Trophoblast cell (in vitro differentiated cells and primary cell): ENCODE measurements around the gene CDC42EP3.

Experiments
- DNase-seq, 2 donors: peaks; one replicate each; pipeline ENCODE4 v3.0.0-alpha.2; 2016
- H2AFZ ChIP-seq: 2 replicates; pipeline ENCODE4 v1.6.1; 2013; ENCODE audit warnings: low read length, moderate library complexity, mild to moderate bottlenecking; ENCODE audit not compliant: insufficient read depth, poor library complexity
- H2AK5ac ChIP-seq: 2 replicates; pipeline ENCODE4 v1.6.1; 2013; ENCODE audit warnings: mild to moderate bottlenecking, low read length
- H2BK120ac ChIP-seq: 2 replicates; pipeline ENCODE4 v1.6.1; 2013; ENCODE audit warnings: low read length, mild to moderate bottlenecking, moderate library complexity; ENCODE audit not compliant: insufficient read depth, poor library complexity
- H2BK12ac ChIP-seq: 2 replicates; pipeline ENCODE4 v1.6.1; 2013; ENCODE audit warnings: mild to moderate bottlenecking, low read length, moderate library complexity
- H2BK5ac ChIP-seq: 2 replicates; pipeline ENCODE4 v1.6.1; 2013; ENCODE audit warnings: low read length, low read depth, moderate library complexity, mild to moderate bottlenecking; ENCODE audit not compliant: poor library complexity
- H3K14ac ChIP-seq: 2 replicates; pipeline ENCODE4 v1.6.1; 2013; ENCODE audit warnings: mild to moderate bottlenecking, low read length
- H3K18ac ChIP-seq: 2 replicates; pipeline ENCODE4 v1.6.1; 2013; ENCODE audit warnings: mild to moderate bottlenecking, low read length
- H3K23ac ChIP-seq: 2 replicates; pipeline ENCODE4 v1.6.1; 2013; ENCODE audit warnings: low read length
- H3K27ac ChIP-seq: 2 replicates; pipeline ENCODE4 v1.5.1; 2013; ENCODE audit warnings: low read depth, mild to moderate bottlenecking, inconsistent platforms, low read length, moderate library complexity
- H3K27me3 ChIP-seq: 2 replicates; pipeline ENCODE4 v1.6.1; 2013; ENCODE audit warnings: inconsistent platforms, mild to moderate bottlenecking, low read length, moderate library complexity; ENCODE audit not compliant: insufficient read depth
- H3K36me3 ChIP-seq, 2 experiments: 1 replicate in 1 of 2; 2 replicates in 1 of 2; pipeline ENCODE4 v1.6.1; 2013; ENCODE audit warnings: low read length in 2 of 2, mild to moderate bottlenecking in 2 of 2, moderate library complexity in 1 of 2; ENCODE audit not compliant: insufficient read depth in 2 of 2, control insufficient read depth in 1 of 2
- H3K4ac ChIP-seq: 2 replicates; pipeline ENCODE4 v1.6.1; 2013; ENCODE audit warnings: low read depth, mild to moderate bottlenecking, low read length, moderate library complexity
- H3K4me1 ChIP-seq, 2 experiments: 1 replicate in 1 of 2; 2 replicates in 1 of 2; pipeline ENCODE4 v1.6.1; 2013; ENCODE audit warnings: low read length in 2 of 2, mild to moderate bottlenecking in 2 of 2, moderate library complexity in 1 of 2; ENCODE audit not compliant: insufficient read depth in 2 of 2, control insufficient read depth in 1 of 2
- H3K4me2 ChIP-seq: 2 replicates; pipeline ENCODE4 v1.6.1; 2013; ENCODE audit warnings: inconsistent platforms, mild to moderate bottlenecking, low read length, moderate library complexity
- H3K4me3 ChIP-seq: 2 replicates; pipeline ENCODE4 v1.5.1; 2013; ENCODE audit warnings: mild to moderate bottlenecking, low read depth, low read length, inconsistent platforms
- H3K79me1 ChIP-seq: one replicate; pipeline ENCODE4 v1.6.1; 2013; ENCODE audit warnings: low read length
- H3K79me2 ChIP-seq: 2 replicates; pipeline ENCODE4 v1.6.1; 2013; ENCODE audit warnings: low read length, mild to moderate bottlenecking; ENCODE audit not compliant: control insufficient read depth, insufficient read depth, poor library complexity
- H3K9ac ChIP-seq: 2 replicates; pipeline ENCODE4 v1.6.1; 2013; ENCODE audit warnings: mild to moderate bottlenecking, low read length
- H3K9me3 ChIP-seq: 2 replicates; pipeline ENCODE4 v1.6.1; 2013; ENCODE audit warnings: low read depth, mild to moderate bottlenecking, control low read depth, inconsistent platforms, low read length; ENCODE audit not compliant: insufficient read depth
- H4K12ac ChIP-seq: 2 replicates; pipeline ENCODE4 v1.6.1; 2013; ENCODE audit warnings: low read depth, mild to moderate bottlenecking, low read length, moderate library complexity
- H4K8ac ChIP-seq: 2 replicates; pipeline ENCODE4 v1.6.1; 2013; ENCODE audit warnings: low read depth, mild to moderate bottlenecking, low read length, moderate library complexity
- H4K91ac ChIP-seq: one replicate; pipeline ENCODE4 v1.6.1; 2013; ENCODE audit warnings: low read depth, mild to moderate bottlenecking, low read length, moderate library complexity
- WGBS: extraction: QIAGEN DNeasy Blood & Tissue Kit; methylation state at CpG from one replicate; pipeline ENCODE4 v1.1.7; 2013; ENCODE audit warnings: missing lambda C conversion rate; ENCODE audit not compliant: insufficient read length, insufficient coverage; ENCODE audit errors: extremely low coverage; 5-methylcytosine and 5-hydroxymethylcytosine counted together

Gene CDC42EP3

DNA sequence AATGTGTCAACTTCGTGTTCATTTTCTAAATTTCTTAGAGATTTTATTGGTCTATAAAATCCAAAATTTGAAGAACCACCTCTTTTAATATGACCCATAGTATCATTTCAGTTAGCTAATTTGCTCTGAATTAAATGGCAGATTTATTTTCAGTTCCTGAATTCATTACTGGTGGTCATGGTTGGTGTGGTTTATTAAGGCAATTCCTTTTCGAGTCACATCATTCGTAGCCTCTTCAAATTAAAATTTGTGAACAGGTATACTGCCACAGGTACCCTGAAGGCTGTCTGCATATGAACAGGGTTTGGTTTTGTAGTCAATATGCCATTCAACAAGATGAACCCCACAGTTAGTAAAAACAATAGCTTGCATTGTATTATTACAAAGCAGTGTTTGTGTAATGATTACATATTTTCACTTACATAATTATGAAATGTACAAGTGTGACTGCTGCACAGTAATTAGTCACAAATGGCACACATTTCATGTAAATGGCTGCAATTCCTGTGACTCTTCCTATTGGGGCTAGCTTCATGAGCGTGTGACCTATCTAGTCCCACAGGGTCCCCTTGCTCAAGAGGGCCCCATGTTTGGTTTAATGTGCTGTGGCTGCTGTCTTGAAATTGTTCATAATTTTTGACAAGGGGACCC, 48.9 kb downstream of the CDC42EP3 start:
- Histone ChIP-seq H2AFZ (no peak overlapping the region), H3K4me3 (no peak overlapping the region), H3K9me3 (no peaks in the 10 kb centered on the region), H3K27me3 (no peaks in the 10 kb centered on the region), H2BK120ac (no peak overlapping the region), H3K4me1 (peaks cover 0 to 8% of the 10 kb centered on the region in 2 experiments), H3K27ac (no peak overlapping the region), H3K79me1 (no peaks in the 10 kb centered on the region), H3K23ac (no peak overlapping the region), H4K91ac (no peak overlapping the region), H3K9ac (no peak overlapping the region), H3K36me3 (no peaks in the 10 kb centered on the region), H3K4ac (no peak overlapping the region), H2BK5ac (no peak overlapping the region), H4K8ac (no peak overlapping the region), H2AK5ac (no peak overlapping the region), H3K4me2 (no peak overlapping the region), H4K12ac (no peak overlapping the region), H3K14ac (no peak overlapping the region), H2BK12ac (no peak overlapping the region), H3K18ac (no peak overlapping the region), H3K79me2 (no peaks in the 10 kb centered on the region)
- DNase-seq = no peak
- no CpG with 5 or more reads among the region's 4 CpGs for WGBS

DNA sequence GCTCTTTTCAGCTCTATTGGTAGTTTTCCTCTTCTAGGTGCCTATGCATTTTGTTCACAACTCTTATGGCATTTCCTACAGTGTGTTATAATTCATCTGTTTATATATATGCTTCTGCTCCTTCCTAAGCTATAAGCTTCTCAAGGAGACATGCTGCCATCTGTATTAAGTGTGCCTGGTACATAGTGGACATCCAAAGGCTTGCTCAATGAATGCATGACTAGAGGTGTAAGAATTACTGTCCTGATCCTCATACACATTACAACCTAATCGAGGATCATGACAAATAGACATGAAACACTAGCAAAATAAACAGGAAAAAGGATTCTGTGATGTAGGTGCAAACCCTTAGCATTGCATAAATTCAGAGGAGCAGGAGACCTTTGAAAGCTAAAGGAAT, 50.2 kb downstream of the CDC42EP3 start:
- H3K23ac ChIP-seq = no peak overlapping the region
- no peak overlapping the region for H3K4ac ChIP-seq
- H2BK5ac ChIP-seq = no peak overlapping the region
- H2BK120ac ChIP-seq = no peak overlapping the region
- H3K14ac ChIP-seq = no peak overlapping the region
- H4K12ac ChIP-seq = no peak overlapping the region
- H3K4me1 ChIP-seq = peaks cover 0 to 6% of the 10 kb centered on the region in 2 experiments
- H3K4me2 ChIP-seq = no peak overlapping the region
- no CpG with 5 or more reads among the region's 1 CpG for WGBS
- H4K8ac ChIP-seq = no peak overlapping the region
- no peak overlapping the region for H2AFZ ChIP-seq
- no peak overlapping the region for H2BK12ac ChIP-seq
- H3K9ac ChIP-seq = no peak overlapping the region
- no peak overlapping the region for H2AK5ac ChIP-seq
- H3K4me3 ChIP-seq = no peak overlapping the region
- H4K91ac ChIP-seq = no peak overlapping the region
- no peaks in the 10 kb centered on the region for H3K36me3 ChIP-seq
- no peak for DNase-seq
- no peaks in the 10 kb centered on the region for H3K9me3 ChIP-seq
- H3K27me3 ChIP-seq = no peaks in the 10 kb centered on the region
- no peak overlapping the region for H3K18ac ChIP-seq
- H3K79me2 ChIP-seq = no peaks in the 10 kb centered on the region
- H3K79me1 ChIP-seq = no peaks in the 10 kb centered on the region
- H3K27ac ChIP-seq = no peak overlapping the region

DNA sequence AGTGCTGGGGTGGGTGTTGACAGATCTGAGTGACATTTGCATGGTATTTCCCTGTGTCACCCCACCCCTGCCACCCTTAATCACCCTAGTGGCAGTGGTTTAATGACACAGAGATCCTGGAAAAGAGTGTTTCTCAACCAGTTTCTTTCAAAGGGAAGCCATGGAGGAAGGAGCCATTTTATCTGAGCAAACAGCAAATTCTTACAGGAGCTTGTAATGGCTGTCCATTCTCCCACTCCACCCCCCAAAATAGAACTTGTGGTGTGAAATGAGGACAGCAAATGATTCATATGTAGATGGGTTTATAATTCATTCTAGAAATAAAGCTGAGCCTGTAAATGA, 51.5 kb downstream of the CDC42EP3 start:
- H3K36me3 ChIP-seq = no peaks in the 10 kb centered on the region
- no peak overlapping the region for H3K9ac ChIP-seq

DNA sequence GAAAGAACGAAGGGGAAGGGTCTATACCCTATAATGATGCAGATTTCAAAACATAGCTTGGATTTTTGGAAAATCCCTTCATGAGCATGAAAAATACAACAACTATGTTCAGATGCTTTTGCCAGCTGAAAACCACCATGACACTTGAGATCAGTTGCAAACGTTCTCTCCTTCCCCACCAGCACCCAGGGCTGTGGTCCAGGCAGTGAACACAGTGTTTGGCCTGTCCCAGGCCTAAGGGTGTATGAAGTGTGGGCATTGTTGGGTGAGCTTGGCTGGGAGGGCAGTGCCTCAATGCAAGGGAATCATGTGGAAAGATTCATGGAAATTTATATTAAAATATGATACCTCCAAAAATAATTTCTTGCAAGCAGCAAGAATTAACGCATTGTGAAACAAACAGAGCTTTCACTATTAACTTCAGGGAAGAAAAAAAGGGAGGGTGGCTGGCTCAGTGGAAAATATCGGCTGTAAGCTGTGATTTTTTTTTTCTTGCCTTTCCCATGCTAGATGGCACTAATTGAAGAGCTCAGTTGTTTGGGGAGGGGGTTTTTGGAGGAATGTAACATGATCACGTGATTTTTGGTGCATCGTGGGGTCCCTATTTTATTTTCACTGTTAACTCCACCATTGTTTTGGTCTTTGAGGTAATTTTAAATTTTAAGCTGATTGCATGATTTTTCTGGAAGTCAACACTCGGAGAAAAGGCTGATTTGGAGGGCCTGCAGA, 52.0 kb downstream of the CDC42EP3 start:
- Histone ChIP-seq H3K27ac (no peak overlapping the region), H3K27me3 (no peaks in the 10 kb centered on the region), H2BK12ac (no peak overlapping the region), H3K4me1 (peaks cover 0 to 2% of the 10 kb centered on the region in 2 experiments), H3K4me3 (no peak overlapping the region), H3K14ac (no peak overlapping the region), H2AFZ (no peak overlapping the region), H3K36me3 (no peaks in the 10 kb centered on the region), H3K79me1 (no peaks in the 10 kb centered on the region), H3K79me2 (no peaks in the 10 kb centered on the region), H3K18ac (no peak overlapping the region), H2BK5ac (no peak overlapping the region), H4K12ac (no peak overlapping the region), H3K9me3 (no peaks in the 10 kb centered on the region), H4K8ac (no peak overlapping the region), H3K23ac (no peak overlapping the region), H3K4ac (no peak overlapping the region), H3K4me2 (no peak overlapping the region), H3K9ac (no peak overlapping the region), H4K91ac (no peak overlapping the region), H2AK5ac (no peak overlapping the region), H2BK120ac (no peak overlapping the region)
- no peak for DNase-seq
- WGBS = no CpG with 5 or more reads among the region's 7 CpGs

More for the DNA sequence above, 51.5 kb downstream of the CDC42EP3 start:
- no peak for DNase-seq
- no peaks in the 10 kb centered on the region for H3K79me1 ChIP-seq
- no peak overlapping the region for H2AK5ac ChIP-seq
- H4K8ac ChIP-seq = no peak overlapping the region
- no peak overlapping the region for H3K4me3 ChIP-seq
- H4K91ac ChIP-seq = no peak overlapping the region
- no peak overlapping the region for H2AFZ ChIP-seq
- H3K23ac ChIP-seq = no peak overlapping the region
- no peak overlapping the region for H3K27ac ChIP-seq
- no peak overlapping the region for H3K4me2 ChIP-seq
- no peak overlapping the region for H3K18ac ChIP-seq
- H2BK12ac ChIP-seq = no peak overlapping the region
- H3K14ac ChIP-seq = no peak overlapping the region
- H2BK5ac ChIP-seq = no peak overlapping the region
- H3K27me3 ChIP-seq = no peaks in the 10 kb centered on the region
- peaks cover 0 to 2% of the 10 kb centered on the region in 2 experiments for H3K4me1 ChIP-seq
- H3K79me2 ChIP-seq = no peaks in the 10 kb centered on the region
- no peak overlapping the region for H3K4ac ChIP-seq
- no peak overlapping the region for H2BK120ac ChIP-seq
- no peak overlapping the region for H4K12ac ChIP-seq
- H3K9me3 ChIP-seq = no peaks in the 10 kb centered on the region
